CD8-positive, alpha-beta memory T cell (primary cell): ENCODE data around the gene ZNF804A. TPM values are rescaled to one million over a fixed set of nuclear protein-coding genes. Genes with fewer than 3 reads are reported as not detected.

ENCODE experiments used
- CTCF ChIA-PET: fragments of 350-600 bp; sonication (Branson Sonifier 250); formaldehyde crosslinking; loops from one replicate; lab custom pipeline; 2021; ENCODE audit warnings: antibody characterized with exemption; lab: Charles Lee
- POLR2A ChIA-PET: fragments of 350-600 bp; sonication (Branson Sonifier 250); formaldehyde crosslinking; loops from one replicate; lab custom pipeline; 2021; ENCODE audit warnings: antibody characterized with exemption; lab: Charles Lee
- DNase-seq, 5 donors: peaks; one replicate each; pipeline versions ENCODE4 v3.0.0 to v3.0.0-alpha.2; 2020 to 2022; ENCODE audit warnings: mixed read lengths in 1 of 5
- H3K27ac ChIP-seq: one replicate; pipeline ENCODE4 v1.7.0; 2013; ENCODE audit warnings: low read depth, mild to moderate bottlenecking, low read length, moderate library complexity
- H3K27me3 ChIP-seq: 2 replicates; pipeline ENCODE4 v1.7.0; 2013; ENCODE audit warnings: low read length, mild to moderate bottlenecking; ENCODE audit not compliant: insufficient read depth, poor library complexity, severe bottlenecking
- H3K36me3 ChIP-seq: 2 replicates; pipeline ENCODE4 v1.7.0; 2013; ENCODE audit warnings: mild to moderate bottlenecking, low read length, moderate library complexity; ENCODE audit not compliant: insufficient read depth
- H3K4me1 ChIP-seq: 2 replicates; pipeline ENCODE4 v1.7.0; 2013; ENCODE audit warnings: mild to moderate bottlenecking, low read length, moderate library complexity; ENCODE audit not compliant: insufficient read depth
- H3K4me3 ChIP-seq: 2 replicates; pipeline ENCODE4 v1.7.0; 2013; ENCODE audit warnings: mild to moderate bottlenecking, low read length
- H3K9me3 ChIP-seq: 2 replicates; pipeline ENCODE4 v1.7.0; 2013; ENCODE audit warnings: mild to moderate bottlenecking, low read length
- H3K27ac Mint-ChIP-seq, 8 donors: one replicate each; pipeline ENCODE4 v1.8.0; 2020 to 2021; ENCODE audit warnings: mixed read lengths in 8 of 8, mild to moderate bottlenecking in 6 of 8, inconsistent platforms in 3 of 8, moderate library complexity in 3 of 8
- H3K27me3 Mint-ChIP-seq, 2 donors: one replicate each; pipeline ENCODE4 v1.8.0; 2020 to 2021; ENCODE audit warnings: mixed read lengths in 2 of 2, mild to moderate bottlenecking in 1 of 2, moderate library complexity in 1 of 2
- H3K36me3 Mint-ChIP-seq, 3 donors: one replicate each; pipeline ENCODE4 v1.8.0; 2020 to 2021; ENCODE audit warnings: mixed read lengths in 3 of 3, inconsistent platforms in 1 of 3, mild to moderate bottlenecking in 1 of 3
- H3K4me1 Mint-ChIP-seq, 3 donors: one replicate each; pipeline ENCODE4 v1.8.0; 2020 to 2021; ENCODE audit warnings: mixed read lengths in 3 of 3, inconsistent platforms in 1 of 3, mild to moderate bottlenecking in 1 of 3
- H3K4me3 Mint-ChIP-seq, 7 donors: one replicate each; pipeline ENCODE4 v1.8.0; 2020 to 2021; ENCODE audit warnings: mixed read lengths in 7 of 7, mild to moderate bottlenecking in 6 of 7, moderate library complexity in 4 of 7, inconsistent platforms in 2 of 7
- H3K9me3 Mint-ChIP-seq, 5 donors: one replicate each; pipeline ENCODE4 v1.8.0; 2020 to 2022; ENCODE audit warnings: mixed read lengths in 5 of 5, mild to moderate bottlenecking in 3 of 5, moderate library complexity in 2 of 5, inconsistent platforms in 1 of 5
- polyA plus RNA-seq: library from polyadenylated mRNA; unstranded; fragments of 300-500 nt; fragmentation: Illumina TruSeq; gene quantifications from one replicate; pipeline ENCODE4 v1.2.3, GENCODE V29; 2021
- total RNA-seq, 2 experiments: library from RNA; stranded (reverse); gene quantifications; one replicate each; pipeline ENCODE4 v1.2.3, GENCODE V29; 2021

ZNF804A gene
- total and polyA plus RNA-seq, 3 experiments from 2014 or later = not detected

- H3K9me3 Mint-ChIP-seq = peaks cover 3 to 18% (median 6%) of the 10 kb centered on the region in 5 donors
- CTCF ChIA-PET = no interaction called here
Measured at GRCh38 chr2:184936761-184937160, 338.4 kb downstream of the ZNF804A start.

DNA sequence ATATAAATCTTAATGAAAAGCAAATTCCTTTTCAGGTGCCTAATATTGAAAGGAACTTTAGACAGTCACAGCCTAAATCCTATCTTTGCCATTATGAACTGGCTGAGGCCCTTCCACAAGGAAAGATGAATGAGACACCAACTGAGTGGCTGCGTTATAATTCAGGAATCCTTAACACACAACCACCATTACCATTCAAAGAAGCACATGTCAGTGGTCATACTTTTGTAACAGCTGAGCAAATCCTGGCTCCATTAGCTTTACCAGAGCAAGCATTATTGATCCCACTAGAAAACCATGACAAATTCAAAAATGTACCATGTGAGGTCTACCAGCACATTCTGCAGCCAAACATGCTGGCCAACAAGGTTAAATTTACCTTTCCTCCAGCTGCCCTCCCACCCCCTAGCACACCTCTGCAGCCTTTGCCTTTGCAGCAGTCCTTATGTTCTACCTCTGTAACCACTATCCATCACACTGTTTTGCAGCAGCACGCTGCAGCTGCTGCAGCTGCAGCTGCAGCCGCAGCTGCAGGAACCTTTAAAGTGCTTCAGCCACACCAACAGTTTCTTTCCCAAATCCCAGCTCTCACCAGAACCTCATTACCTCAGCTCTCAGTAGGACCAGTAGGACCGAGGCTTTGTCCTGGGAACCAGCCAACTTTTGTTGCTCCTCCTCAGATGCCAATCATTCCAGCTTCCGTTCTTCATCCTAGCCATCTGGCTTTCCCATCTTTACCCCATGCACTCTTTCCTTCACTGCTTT is 340.1 kb downstream of the ZNF804A start:
- ChIA-PET POLR2A (no interaction called here), CTCF (no interaction called here)
- H3K4me3 Mint-ChIP-seq = no peak overlapping the region
- no peaks in the 10 kb centered on the region for H3K9me3 ChIP-seq
- H3K4me1 Mint-ChIP-seq = no peaks in the 10 kb centered on the region
- no peak for DNase-seq
- peaks cover 3 to 15% (median 6%) of the 10 kb centered on the region in 5 donors for H3K9me3 Mint-ChIP-seq
- no peaks in the 10 kb centered on the region for H3K27me3 ChIP-seq
- H3K4me1 ChIP-seq = no peaks in the 10 kb centered on the region
- no peak overlapping the region for H3K27ac ChIP-seq
- no peaks in the 10 kb centered on the region for H3K27me3 Mint-ChIP-seq
- no peaks in the 10 kb centered on the region for H3K36me3 Mint-ChIP-seq
- no peak overlapping the region for H3K4me3 ChIP-seq
- no peak overlapping the region for H3K27ac Mint-ChIP-seq
- no peaks in the 10 kb centered on the region for H3K36me3 ChIP-seq

More at GRCh38 chr2:184936761-184937160, 338.4 kb downstream of the ZNF804A start:
- no peak overlapping the region for H3K27ac Mint-ChIP-seq
- no peaks in the 10 kb centered on the region for H3K27me3 Mint-ChIP-seq
- no peak for DNase-seq
- H3K4me3 Mint-ChIP-seq = no peak overlapping the region
- H3K4me1 Mint-ChIP-seq = no peaks in the 10 kb centered on the region
- Histone ChIP-seq H3K27me3 (no peaks in the 10 kb centered on the region), H3K27ac (no peak overlapping the region), H3K4me1 (no peaks in the 10 kb centered on the region), H3K4me3 (no peak overlapping the region), H3K9me3 (no peaks in the 10 kb centered on the region), H3K36me3 (no peaks in the 10 kb centered on the region)
- no peaks in the 10 kb centered on the region for H3K36me3 Mint-ChIP-seq
- POLR2A ChIA-PET = no interaction called here

GRCh38 chr2:184945326-184945725 is 347.0 kb downstream of the ZNF804A start:
- Mint-ChIP-seq H3K4me3 (no peak overlapping the region), H3K27me3 (no peaks in the 10 kb centered on the region), H3K9me3 (peaks cover 0 to 10% (median 3%) of the 10 kb centered on the region in 5 donors), H3K4me1 (no peaks in the 10 kb centered on the region), H3K27ac (no peak overlapping the region), H3K36me3 (no peaks in the 10 kb centered on the region)
- H3K27ac ChIP-seq = no peak overlapping the region
- no peak for DNase-seq
- CTCF ChIA-PET = no interaction called here
- POLR2A ChIA-PET = no interaction called here
- no peaks in the 10 kb centered on the region for H3K36me3 ChIP-seq
- H3K27me3 ChIP-seq = no peaks in the 10 kb centered on the region
- no peak overlapping the region for H3K4me3 ChIP-seq
- H3K9me3 ChIP-seq = no peaks in the 10 kb centered on the region
- no peaks in the 10 kb centered on the region for H3K4me1 ChIP-seq

DNA sequence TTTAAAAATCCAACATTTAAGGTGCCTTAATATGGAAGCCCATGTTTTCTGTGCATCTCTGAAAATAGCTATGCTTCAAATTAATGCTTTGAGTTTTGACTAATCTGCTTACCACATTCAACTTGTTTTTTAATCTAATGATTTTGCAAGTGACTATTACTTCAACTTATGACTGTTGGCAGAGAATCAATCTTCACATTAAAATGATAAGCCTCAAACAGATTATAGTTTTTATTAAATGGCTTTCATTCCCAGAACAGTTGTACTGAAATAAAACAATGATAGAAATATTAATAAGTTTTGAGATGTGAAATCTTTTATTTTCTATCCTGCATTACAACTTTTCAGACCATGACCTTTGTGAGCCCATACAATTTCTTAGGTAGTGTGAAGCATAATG is 347.5 kb downstream of the ZNF804A start:
- H3K4me1 Mint-ChIP-seq = no peaks in the 10 kb centered on the region
- no peak overlapping the region for H3K27ac Mint-ChIP-seq
- no peaks in the 10 kb centered on the region for H3K27me3 Mint-ChIP-seq
- Histone ChIP-seq H3K27ac (no peak overlapping the region), H3K4me3 (no peak overlapping the region), H3K4me1 (no peaks in the 10 kb centered on the region), H3K36me3 (no peaks in the 10 kb centered on the region), H3K27me3 (no peaks in the 10 kb centered on the region), H3K9me3 (no peaks in the 10 kb centered on the region)
- POLR2A ChIA-PET = no interaction called here
- CTCF ChIA-PET = no interaction called here
- DNase-seq = no peak
- H3K36me3 Mint-ChIP-seq = no peaks in the 10 kb centered on the region
- H3K4me3 Mint-ChIP-seq = no peak overlapping the region
- peaks cover 0 to 9% (median 3%) of the 10 kb centered on the region in 5 donors for H3K9me3 Mint-ChIP-seq

DNA sequence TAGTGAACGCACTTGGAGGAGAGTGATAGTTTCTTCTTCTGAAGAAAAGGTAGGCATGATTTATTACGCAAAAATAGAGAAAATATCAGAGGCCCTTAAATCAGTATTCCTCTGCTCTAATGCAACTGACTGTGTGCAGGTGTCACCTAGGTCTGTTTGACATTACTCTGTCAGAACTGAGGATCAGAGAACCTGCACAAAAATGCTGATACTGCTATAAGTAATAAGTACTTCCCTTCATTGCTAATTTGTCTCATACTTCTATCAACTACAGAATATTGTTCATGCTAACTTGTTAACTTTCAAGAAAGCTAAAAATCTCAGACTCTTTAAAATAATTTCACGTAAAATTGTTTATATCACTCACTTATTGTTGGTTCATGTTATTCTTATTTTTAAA is 358.5 kb downstream of the ZNF804A start:
- POLR2A ChIA-PET = no interaction called here
- H3K4me3 Mint-ChIP-seq = no peak overlapping the region
- DNase-seq = no peak
- CTCF ChIA-PET = no interaction called here
- Histone ChIP-seq H3K4me3 (no peak overlapping the region), H3K27ac (no peak overlapping the region), H3K27me3 (no peaks in the 10 kb centered on the region), H3K9me3 (no peaks in the 10 kb centered on the region), H3K36me3 (no peaks in the 10 kb centered on the region), H3K4me1 (no peaks in the 10 kb centered on the region)
- no peak overlapping the region for H3K27ac Mint-ChIP-seq
- no peaks in the 10 kb centered on the region for H3K36me3 Mint-ChIP-seq
- no peaks in the 10 kb centered on the region for H3K27me3 Mint-ChIP-seq
- no peaks in the 10 kb centered on the region for H3K4me1 Mint-ChIP-seq
- H3K9me3 Mint-ChIP-seq = peaks cover 0 to 17% (median 0%) of the 10 kb centered on the region in 5 donors

GRCh38 chr2:184971546-184972068 is 373.3 kb downstream of the ZNF804A start:
- peaks cover 0 to 5% (median 2%) of the 10 kb centered on the region in 5 donors for H3K9me3 Mint-ChIP-seq

More at GRCh38 chr2:184971546-184972068, 373.3 kb downstream of the ZNF804A start:
- H3K4me1 Mint-ChIP-seq = no peaks in the 10 kb centered on the region
- H3K27ac Mint-ChIP-seq = no peak overlapping the region
- H3K27me3 ChIP-seq = no peaks in the 10 kb centered on the region
- H3K27ac ChIP-seq = no peak overlapping the region
- H3K4me1 ChIP-seq = no peaks in the 10 kb centered on the region
- no peaks in the 10 kb centered on the region for H3K27me3 Mint-ChIP-seq
- H3K4me3 ChIP-seq = no peak overlapping the region
- no peak overlapping the region for H3K4me3 Mint-ChIP-seq
- no peaks in the 10 kb centered on the region for H3K36me3 Mint-ChIP-seq
- DNase-seq = no peak
- CTCF ChIA-PET = no interaction called here
- no peaks in the 10 kb centered on the region for H3K36me3 ChIP-seq
- POLR2A ChIA-PET = no interaction called here
- H3K9me3 ChIP-seq = no peaks in the 10 kb centered on the region
